HUES64 (cell line): ENCODE data around the gene MLLT1.

Experiments
- H3K27ac ChIP-seq: 2 replicates; pipeline ENCODE4 v1.7.0; 2013; ENCODE audit warnings: low read depth, low read length, inconsistent platforms
- H3K27me3 ChIP-seq: 2 replicates; pipeline ENCODE4 v1.6.1; 2013; ENCODE audit warnings: mild to moderate bottlenecking, low read length; ENCODE audit not compliant: insufficient read depth
- H3K36me3 ChIP-seq: 2 replicates; pipeline ENCODE4 v1.6.1; 2013; ENCODE audit warnings: mild to moderate bottlenecking, low read length; ENCODE audit not compliant: insufficient read depth
- H3K4me1 ChIP-seq: 2 replicates; pipeline ENCODE4 v1.6.1; 2013; ENCODE audit warnings: mild to moderate bottlenecking, low read length, moderate library complexity; ENCODE audit not compliant: insufficient read depth
- H3K4me3 ChIP-seq: 2 replicates; pipeline ENCODE4 v1.5.1; 2013; ENCODE audit warnings: mild to moderate bottlenecking, low read length, moderate library complexity
- H3K9ac ChIP-seq: 2 replicates; pipeline ENCODE4 v1.6.1; 2013; ENCODE audit warnings: mild to moderate bottlenecking, low read depth, low read length
- H3K9me3 ChIP-seq: 2 replicates; pipeline ENCODE4 v1.6.1; 2013; ENCODE audit warnings: low read depth, low read length; ENCODE audit not compliant: insufficient read depth
- WGBS: fragments of 150-250, 120-280 bp; methylation state at CpG from one replicate; pipeline ENCODE4 v1.1.7; 2013; ENCODE audit warnings: missing lambda C conversion rate; 5-methylcytosine and 5-hydroxymethylcytosine counted together

Gene MLLT1

DNA sequence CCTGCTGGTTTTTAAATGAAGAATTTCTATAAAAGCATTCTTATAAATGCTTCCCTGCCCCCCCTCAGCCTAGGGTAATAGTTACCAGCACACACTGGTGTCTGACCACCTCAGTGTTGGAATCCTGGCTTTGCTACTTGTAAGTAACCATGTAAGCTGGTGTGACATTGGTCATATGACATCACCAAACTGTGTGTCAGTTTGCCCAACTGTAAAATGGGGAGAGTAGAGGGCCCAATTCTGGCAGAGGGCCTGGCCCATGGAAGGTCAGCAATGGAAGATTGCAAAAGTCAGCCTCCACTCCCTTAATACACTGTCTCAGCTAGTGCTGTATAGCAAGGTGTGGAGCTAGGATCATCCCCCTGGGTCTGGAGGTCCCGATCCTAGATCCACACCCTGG lies 112.7 kb downstream of the MLLT1 start:
- no peaks in the 10 kb centered on the region for H3K36me3 ChIP-seq
- H3K9ac ChIP-seq, result no peak overlapping the region
- H3K9me3 ChIP-seq, result no peaks in the 10 kb centered on the region
- 92% methylated on average over 1 of the region's 1 CpG for WGBS
- H3K27ac ChIP-seq, result no peak overlapping the region
- H3K4me1 ChIP-seq, result no peaks in the 10 kb centered on the region
- H3K4me3 ChIP-seq, result no peak overlapping the region
- H3K27me3 ChIP-seq, result no peaks in the 10 kb centered on the region

DNA sequence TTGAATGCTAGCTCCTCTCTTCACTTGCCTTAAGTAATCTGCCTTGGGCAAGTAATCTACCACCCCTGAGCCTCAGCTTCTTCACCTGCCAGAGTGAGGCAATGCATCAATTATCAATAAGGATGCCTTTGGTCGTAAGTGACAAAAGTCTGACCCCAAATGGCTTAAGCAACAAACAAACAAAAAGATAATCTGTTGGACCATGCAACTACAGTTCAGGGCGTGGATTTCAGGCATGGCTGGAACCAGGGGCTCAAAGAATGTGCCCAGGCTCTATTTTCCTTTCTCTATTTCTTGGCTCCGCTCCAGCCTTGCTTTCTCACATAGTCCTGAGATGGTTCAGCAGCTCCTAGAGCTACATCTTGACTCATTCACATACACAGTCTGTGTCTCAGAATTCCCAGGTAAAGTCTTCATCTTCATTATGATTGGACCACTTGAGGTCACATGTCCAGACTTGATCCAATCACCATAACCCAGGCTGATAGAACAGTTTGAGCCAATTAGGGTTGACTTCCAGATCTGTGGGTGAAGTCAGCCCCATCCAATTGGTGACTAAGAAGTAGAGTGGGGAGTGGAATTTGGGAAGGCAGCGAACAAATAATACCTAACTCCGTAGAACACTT lies 114.8 kb downstream of the MLLT1 start:
- no peaks in the 10 kb centered on the region for H3K27me3 ChIP-seq
- no peaks in the 10 kb centered on the region for H3K9me3 ChIP-seq
- no peak overlapping the region for H3K9ac ChIP-seq
- WGBS, result 78% methylated on average over 4 of the region's 5 CpGs
- no peak overlapping the region for H3K4me3 ChIP-seq
- no peaks in the 10 kb centered on the region for H3K36me3 ChIP-seq
- no peak overlapping the region for H3K27ac ChIP-seq
- no peaks in the 10 kb centered on the region for H3K4me1 ChIP-seq

DNA sequence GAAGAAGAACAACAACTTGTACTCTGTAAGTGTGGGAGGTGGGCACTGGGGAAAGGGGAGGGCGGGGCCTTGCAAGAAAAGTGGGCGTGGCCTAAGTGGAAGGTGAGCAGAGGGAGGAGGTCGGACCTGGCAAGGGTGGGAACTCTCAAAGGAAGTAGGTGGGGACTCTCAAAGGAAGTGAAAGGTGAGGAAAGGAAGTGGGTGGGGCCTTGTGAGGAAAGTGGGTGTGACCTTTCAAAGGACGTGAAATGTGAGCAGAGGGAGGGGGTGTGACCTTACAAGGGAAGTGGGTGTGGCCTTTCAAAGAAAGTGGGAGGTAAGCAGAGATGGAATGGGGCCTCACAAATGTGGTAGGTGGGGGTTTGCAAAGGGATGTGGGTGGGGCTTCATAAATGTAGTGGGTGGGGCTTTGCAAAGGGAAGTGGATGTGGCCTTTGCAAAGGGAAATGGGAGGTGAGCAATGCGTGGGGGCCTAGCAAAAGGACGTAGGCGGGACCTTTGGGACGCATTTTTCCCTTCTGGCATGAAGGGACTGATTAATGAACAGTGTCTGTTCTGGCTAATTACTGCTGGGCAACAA lies 118.4 kb downstream of the MLLT1 start:
- H3K9ac ChIP-seq, result no peak overlapping the region
- peaks cover 10% of the 10 kb centered on the region; the same call in 1 of the 2 replicates for H3K9me3 ChIP-seq
- H3K4me3 ChIP-seq, result no peak overlapping the region
- no peak overlapping the region for H3K27ac ChIP-seq
- no peaks in the 10 kb centered on the region for H3K4me1 ChIP-seq
- no peaks in the 10 kb centered on the region for H3K36me3 ChIP-seq
- no peaks in the 10 kb centered on the region for H3K27me3 ChIP-seq
- WGBS, result 64% methylated on average over 8 of the region's 8 CpGs
